HEK293 (cell line): ENCODE measurements around the gene ZNF200.

ENCODE experiments used
- BCL11A ChIP-seq: fragments of 450-650 bp; formaldehyde crosslinking; IDR thresholded peaks from 2 replicates; pipeline ENCODE4 v1.5.1; 2016; ENCODE audit warnings: low read depth, missing biosample characterization, missing genetic modification characterization
- GLI2 ChIP-seq: fragments of 450-650 bp; formaldehyde crosslinking; IDR thresholded peaks from 2 replicates; pipeline ENCODE4; 2017; ENCODE audit warnings: missing biosample characterization, missing genetic modification characterization, low read depth, borderline replicate concordance
- HIC1 ChIP-seq: fragments of 450-650 bp; formaldehyde crosslinking; IDR thresholded peaks from 2 replicates; pipeline ENCODE4 v1.5.1; 2016; ENCODE audit warnings: missing biosample characterization, missing genetic modification characterization
- IKZF3 ChIP-seq: fragments of 450-650 bp; IDR thresholded peaks from 2 replicates; pipeline ENCODE4 v1.5.0; 2018; ENCODE audit warnings: missing biosample characterization, mild to moderate bottlenecking, missing genetic modification characterization, moderate library complexity
- KLF17 ChIP-seq: fragments of 450-650 bp; formaldehyde crosslinking; IDR thresholded peaks from 2 replicates; pipeline ENCODE4 v1.5.1; 2016; ENCODE audit warnings: missing biosample characterization, missing genetic modification characterization
- KLF7 ChIP-seq: fragments of 450-650 bp; formaldehyde crosslinking; IDR thresholded peaks from 2 replicates; pipeline ENCODE4 v1.5.1; 2016; ENCODE audit warnings: missing biosample characterization, missing genetic modification characterization, borderline replicate concordance
- KLF8 ChIP-seq: fragments of 450-650 bp; formaldehyde crosslinking; IDR thresholded peaks from 2 replicates; pipeline ENCODE4 v1.5.1; 2016; ENCODE audit warnings: missing biosample characterization, missing genetic modification characterization
- KLF9 ChIP-seq: fragments of 450-650 bp; formaldehyde crosslinking; IDR thresholded peaks from 2 replicates; pipeline ENCODE4 v1.5.1; 2016; ENCODE audit warnings: missing biosample characterization, missing genetic modification characterization, low read depth
- PRDM1 ChIP-seq: fragments of 450-650 bp; formaldehyde crosslinking; IDR thresholded peaks from 2 replicates; pipeline ENCODE4; 2016; ENCODE audit warnings: missing biosample characterization, missing genetic modification characterization
- ZBTB17 ChIP-seq: fragments of 450-650 bp; formaldehyde crosslinking; IDR thresholded peaks from 2 replicates; pipeline ENCODE4 v1.5.1; 2016; ENCODE audit warnings: missing biosample characterization, missing genetic modification characterization
- ZBTB26 ChIP-seq: fragments of 450-650 bp; formaldehyde crosslinking; optimal IDR thresholded peaks from 2 replicates; pipeline ENCODE3; 2016; ENCODE audit warnings: missing biosample characterization, mild to moderate bottlenecking, missing genetic modification characterization
- ZBTB6 ChIP-seq: fragments of 450-650 bp; formaldehyde crosslinking; IDR thresholded peaks from 2 replicates; pipeline ENCODE4 v1.5.1; 2017; ENCODE audit warnings: missing biosample characterization, missing genetic modification characterization
- ZEB2 ChIP-seq: fragments of 450-650 bp; formaldehyde crosslinking; IDR thresholded peaks from 2 replicates; pipeline ENCODE4 v1.5.1; 2016; ENCODE audit warnings: missing biosample characterization, missing genetic modification characterization
- ZNF155 ChIP-seq: fragments of 450-650 bp; formaldehyde crosslinking; IDR thresholded peaks from 2 replicates; pipeline ENCODE4 v1.5.1; 2016; ENCODE audit warnings: missing biosample characterization, missing genetic modification characterization
- ZNF169 ChIP-seq: fragments of 450-650 bp; formaldehyde crosslinking; IDR thresholded peaks from 2 replicates; pipeline ENCODE4 v1.5.1; 2016; ENCODE audit warnings: missing biosample characterization, missing genetic modification characterization
- ZNF391 ChIP-seq: fragments of 450-650 bp; formaldehyde crosslinking; IDR thresholded peaks from 2 replicates; pipeline ENCODE4 v1.5.1; 2016; ENCODE audit warnings: low read depth, missing biosample characterization, missing genetic modification characterization, borderline replicate concordance
- ZNF394 ChIP-seq: fragments of 450-650 bp; formaldehyde crosslinking; IDR thresholded peaks from 2 replicates; pipeline ENCODE4 v1.5.1; 2016; ENCODE audit warnings: missing biosample characterization, missing genetic modification characterization, mild to moderate bottlenecking, moderate library complexity, borderline replicate concordance
- ZNF501 ChIP-seq: fragments of 450-650 bp; formaldehyde crosslinking; IDR thresholded peaks from 2 replicates; pipeline ENCODE4 v1.5.1; 2016; ENCODE audit warnings: missing biosample characterization, missing genetic modification characterization
- ZNF544 ChIP-seq: fragments of 450-650 bp; formaldehyde crosslinking; IDR thresholded peaks from 2 replicates; pipeline ENCODE4 v1.5.0; 2017; ENCODE audit warnings: missing biosample characterization, missing genetic modification characterization
- ZNF548 ChIP-seq: fragments of 450-650 bp; formaldehyde crosslinking; IDR thresholded peaks from 2 replicates; pipeline ENCODE4 v1.5.1; 2016; ENCODE audit warnings: missing biosample characterization, missing genetic modification characterization
- ZNF580 ChIP-seq: fragments of 450-650 bp; formaldehyde crosslinking; IDR thresholded peaks from 2 replicates; pipeline ENCODE4 v1.5.1; 2016; ENCODE audit warnings: missing biosample characterization, missing genetic modification characterization
- ZNF600 ChIP-seq: fragments of 450-650 bp; formaldehyde crosslinking; IDR thresholded peaks from 2 replicates; pipeline ENCODE4 v1.5.1; 2016; ENCODE audit warnings: missing biosample characterization, missing genetic modification characterization
- ZNF623 ChIP-seq: fragments of 450-650 bp; formaldehyde crosslinking; IDR thresholded peaks from 2 replicates; pipeline ENCODE4 v1.5.1; 2016; ENCODE audit warnings: missing biosample characterization, missing genetic modification characterization
- ZNF629 ChIP-seq: fragments of 450-650 bp; formaldehyde crosslinking; IDR thresholded peaks from 2 replicates; pipeline ENCODE4 v1.5.1; 2017; ENCODE audit warnings: missing biosample characterization, missing genetic modification characterization
- ZNF639 ChIP-seq: fragments of 450-650 bp; formaldehyde crosslinking; IDR thresholded peaks from 2 replicates; pipeline ENCODE4 v1.5.1; 2016; ENCODE audit warnings: missing biosample characterization, missing genetic modification characterization
- ZNF747 ChIP-seq: fragments of 450-650 bp; formaldehyde crosslinking; IDR thresholded peaks from 2 replicates; pipeline ENCODE4 v1.5.1; 2016; ENCODE audit warnings: missing biosample characterization, missing genetic modification characterization
- ZNF792 ChIP-seq: fragments of 450-650 bp; formaldehyde crosslinking; IDR thresholded peaks from 2 replicates; pipeline ENCODE4 v1.5.1; 2016; ENCODE audit warnings: missing biosample characterization, missing genetic modification characterization
- ZNF830 ChIP-seq: fragments of 450-650 bp; IDR thresholded peaks from 2 replicates; pipeline ENCODE4 v1.5.0; 2018; ENCODE audit warnings: missing biosample characterization, missing genetic modification characterization, low read depth, mild to moderate bottlenecking, moderate library complexity

The ZNF200 gene

GRCh38 chr16:3175157-3176093, 59.5 kb downstream of the ZNF200 start (continued):
- TF ChIP-seq ZNF747 (tag by site-specific recombination) (no peak), KLF17 (peak; percentile 64; the same call in 1 of the 2 replicates), KLF8 (tag by site-specific recombination) (0 out of 2 replicates have a peak, but pooled peaks have one; percentile 31), ZNF623 (tag by site-specific recombination) (no peak), KLF7 (peak; percentile 21; the same call in 1 of the 2 replicates), ZNF830 (tag by site-specific recombination) (no peak), HIC1 (tag by site-specific recombination) (0 out of 2 replicates have a peak, but pooled peaks have one; percentile 18), BCL11A (tag by site-specific recombination) (no peak), ZNF629 (peak; percentile 42; the same call in 1 of the 2 replicates), ZNF169 (tag by site-specific recombination) (no peak), ZNF155 (no peak), ZNF501 (tag by site-specific recombination) (0 out of 2 replicates have a peak, but pooled peaks have one; percentile 41), ZNF639 (tag by site-specific recombination) (peak; percentile 53; the same call in 1 of the 2 replicates), GLI2 (tag by site-specific recombination) (no peak; the same call in 1 of the 2 replicates), PRDM1 (tag by site-specific recombination) (peak; percentile 54; the same call in 1 of the 2 replicates), IKZF3 (peak; percentile 3; the same call in 1 of the 2 replicates), ZEB2 (tag by site-specific recombination) (peak; percentile 75), ZNF391 (tag by site-specific recombination) (0 out of 2 replicates have a peak, but pooled peaks have one; percentile 52), ZNF600 (tag by site-specific recombination) (peak; percentile 64; the same call in 1 of the 2 replicates), ZNF548 (tag by site-specific recombination) (no peak), ZNF544 (tag by site-specific recombination) (no peak), ZNF792 (tag by site-specific recombination) (no peak), ZNF394 (tag by site-specific recombination) (peak; percentile 70), ZBTB26 (tag by site-specific recombination) (peak; percentile 25), KLF9 (tag by site-specific recombination) (0 out of 2 replicates have a peak, but pooled peaks have one; percentile 10), ZBTB17 (peak; percentile 87), ZBTB6 (tag by site-specific recombination) (peak; percentile 54), ZNF580 (tag by site-specific recombination) (peak; percentile 98)
